ENCODE measurements around the gene EFCAB6.

DNA sequence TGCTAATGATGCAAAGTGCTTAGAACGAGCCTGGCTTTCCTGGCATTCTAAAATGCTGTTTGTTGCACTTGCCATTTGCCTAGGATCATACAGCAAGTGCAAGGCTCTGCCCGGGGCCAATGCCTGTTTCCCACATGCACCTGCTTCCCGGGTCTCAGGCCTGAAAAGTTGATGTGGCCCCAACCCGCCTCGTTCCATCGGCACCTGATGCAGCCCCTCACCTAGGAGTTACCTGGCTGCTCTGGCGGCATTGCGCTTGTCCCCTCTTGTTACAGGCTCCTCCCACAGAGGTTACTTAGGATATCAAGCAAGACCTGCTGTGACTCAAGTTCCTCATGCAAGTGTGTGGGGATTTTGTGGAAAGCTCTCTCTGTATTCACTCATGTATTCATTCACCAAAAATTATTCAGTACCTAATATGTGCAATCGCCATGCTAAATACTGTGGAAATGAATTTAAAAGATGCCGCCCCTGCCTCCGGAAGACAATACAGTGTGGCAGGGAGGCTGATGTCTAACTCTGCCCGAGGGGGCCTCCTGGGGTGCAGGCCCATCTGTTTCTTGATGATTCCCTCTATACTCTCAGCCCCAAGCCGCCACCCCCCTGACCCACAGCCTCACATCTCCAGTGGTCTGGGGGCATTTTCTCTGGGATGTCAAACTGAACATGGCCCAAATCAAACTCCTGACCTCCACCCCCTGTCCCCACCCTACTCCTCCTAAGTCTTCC, 184.5 kb downstream of the EFCAB6 start:
- TF ChIP-seq, protein P1, sequence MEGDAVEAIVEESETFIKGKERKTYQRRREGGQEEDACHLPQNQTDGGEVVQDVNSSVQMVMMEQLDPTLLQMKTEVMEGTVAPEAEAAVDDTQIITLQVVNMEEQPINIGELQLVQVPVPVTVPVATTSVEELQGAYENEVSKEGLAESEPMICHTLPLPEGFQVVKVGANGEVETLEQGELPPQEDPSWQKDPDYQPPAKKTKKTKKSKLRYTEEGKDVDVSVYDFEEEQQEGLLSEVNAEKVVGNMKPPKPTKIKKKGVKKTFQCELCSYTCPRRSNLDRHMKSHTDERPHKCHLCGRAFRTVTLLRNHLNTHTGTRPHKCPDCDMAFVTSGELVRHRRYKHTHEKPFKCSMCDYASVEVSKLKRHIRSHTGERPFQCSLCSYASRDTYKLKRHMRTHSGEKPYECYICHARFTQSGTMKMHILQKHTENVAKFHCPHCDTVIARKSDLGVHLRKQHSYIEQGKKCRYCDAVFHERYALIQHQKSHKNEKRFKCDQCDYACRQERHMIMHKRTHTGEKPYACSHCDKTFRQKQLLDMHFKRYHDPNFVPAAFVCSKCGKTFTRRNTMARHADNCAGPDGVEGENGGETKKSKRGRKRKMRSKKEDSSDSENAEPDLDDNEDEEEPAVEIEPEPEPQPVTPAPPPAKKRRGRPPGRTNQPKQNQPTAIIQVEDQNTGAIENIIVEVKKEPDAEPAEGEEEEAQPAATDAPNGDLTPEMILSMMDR (IDR thresholded peaks at IDR 0.05) = no peak
- TF ChIP-seq POLR2AphosphoS5 (IDR thresholded peaks at IDR 0.05) (no peak), POLR2A (IDR thresholded peaks at IDR 0.05) (no peak), EP300 (IDR thresholded peaks at IDR 0.05) (no peak)
